ENCODE data around the gene TBC1D22B. TPM values are rescaled to one million over a fixed set of nuclear protein-coding genes. Genes with fewer than 3 reads are reported as not detected.

TBC1D22B gene

Small RNA genes lying within 50 kb of the gene (small RNA-seq; reads per million reads assigned to genes)
- gene AL096712.1 (ENCODE audit: low read depth) (not detected), gene RN7SL273P (ENCODE audit: low read depth) (not detected)
